Left forelimb (tissue), 1 donor: ENCODE data around the gene COX6A2.
"Not testable (repeated sequence)": the region's sequence is repeated elsewhere in the genome, so short reads cannot be mapped to it uniquely, and the experiment has no call there.

Experiments used
- DNase-seq: peaks from one replicate; pipeline ENCODE4 v3.0.0-alpha.2; 2018; ENCODE audit warnings: low spot score

Gene COX6A2

DNA sequence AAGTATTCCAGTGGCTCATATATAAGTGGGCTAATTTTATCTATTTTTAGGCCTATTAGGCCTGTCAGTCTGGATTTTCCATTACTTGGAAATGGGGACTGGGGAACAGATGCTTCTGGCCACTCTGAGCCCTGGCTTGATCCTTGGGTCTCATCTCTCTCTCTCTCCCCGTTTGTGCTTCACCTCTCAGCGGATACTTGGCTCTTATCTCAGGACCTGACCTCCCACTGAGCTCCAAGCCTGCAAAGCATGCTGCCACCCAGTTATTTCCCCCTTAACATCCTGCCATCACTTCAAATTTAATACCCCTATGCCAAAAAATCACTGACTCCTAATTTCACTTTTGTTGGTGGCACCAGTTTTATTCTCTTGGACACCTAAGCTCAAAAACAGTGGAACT lies 10.3 kb upstream of the COX6A2 start:
- peak; percentile 5 for DNase-seq

DNA sequence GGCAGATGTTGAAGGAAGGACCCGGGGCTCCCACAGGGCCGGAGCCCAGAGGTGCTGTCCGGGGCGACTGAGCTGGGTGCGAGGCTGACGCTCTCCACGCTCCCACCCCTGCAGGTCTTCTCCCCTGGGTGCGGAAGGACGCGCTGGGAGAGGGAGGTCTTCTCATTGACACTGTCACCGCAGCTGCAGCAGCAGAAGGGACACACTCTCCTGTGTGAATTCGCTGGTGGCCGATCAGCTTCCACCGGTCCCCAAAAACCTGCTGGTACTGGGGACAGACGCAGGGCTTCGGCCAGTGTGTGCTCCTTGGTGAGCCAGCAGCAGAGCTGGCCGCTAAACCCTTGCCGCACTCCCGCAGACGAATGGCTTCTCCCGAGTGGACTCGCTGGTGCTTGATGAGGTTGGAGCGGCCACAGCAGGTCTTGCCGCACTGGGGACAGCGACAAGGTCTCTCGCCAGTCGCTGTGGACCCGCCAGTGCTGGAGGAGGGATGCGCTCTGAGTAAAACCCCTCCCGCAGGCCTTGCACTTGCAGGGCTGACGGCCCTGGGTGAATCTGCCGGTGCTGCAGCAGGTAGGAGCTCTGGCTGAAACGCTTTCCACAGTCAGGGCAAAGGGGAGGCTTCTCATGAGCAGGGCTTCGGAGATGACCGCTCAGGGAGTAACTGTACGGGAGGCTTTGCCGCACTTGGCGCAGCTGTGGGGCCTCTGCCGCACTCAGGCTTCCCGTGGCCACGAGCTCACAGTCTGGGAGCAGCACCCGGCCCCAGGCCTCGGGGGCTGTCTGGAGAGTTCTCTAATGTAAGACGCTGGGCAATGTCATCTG lies 8.3 kb upstream of the COX6A2 start:
- DNase-seq = peak; percentile 58

DNA sequence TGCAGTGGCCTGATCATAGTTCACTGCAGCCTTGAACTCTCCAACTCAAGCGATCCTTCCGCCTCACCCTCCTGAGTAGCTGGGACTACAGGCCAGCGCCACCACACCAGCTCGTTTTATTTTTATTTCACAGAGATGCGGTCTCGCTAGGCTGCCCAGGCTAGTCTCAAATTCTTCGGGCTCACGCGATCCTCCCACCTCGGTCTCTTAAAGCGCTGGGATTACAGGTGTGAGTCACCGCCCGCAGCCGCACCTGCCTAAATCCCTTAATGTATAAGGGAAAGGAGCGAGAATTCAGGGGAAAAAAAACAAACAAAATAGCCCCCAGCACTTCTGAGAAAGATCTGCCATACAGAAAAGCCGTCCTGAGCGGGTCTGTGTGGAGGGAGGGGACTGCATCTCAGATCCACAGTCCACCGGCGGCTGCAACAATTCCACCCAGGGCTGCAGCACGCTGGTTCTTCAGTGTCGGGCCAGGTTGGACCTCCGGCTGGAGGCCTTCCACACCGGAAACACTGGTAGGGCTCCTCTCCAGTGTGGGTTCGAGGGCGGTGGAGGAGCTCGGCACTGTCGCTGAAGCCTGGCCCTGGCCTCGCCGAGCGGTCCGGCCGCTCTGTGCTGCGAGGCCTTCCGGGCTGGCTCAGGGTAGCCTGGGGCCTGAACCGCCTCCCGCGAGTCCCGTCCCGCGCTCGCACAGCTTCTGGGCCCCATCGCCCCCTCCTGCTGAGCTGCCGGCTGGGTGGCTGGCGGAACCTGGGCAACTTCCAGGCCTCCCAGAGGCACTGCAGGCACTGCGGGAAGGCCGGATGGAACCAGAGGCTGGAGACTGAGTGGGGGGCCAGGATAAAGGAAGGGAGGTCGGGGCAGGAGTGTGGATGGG lies 7.4 kb upstream of the COX6A2 start:
- DNase-seq = peak; percentile 47

DNA sequence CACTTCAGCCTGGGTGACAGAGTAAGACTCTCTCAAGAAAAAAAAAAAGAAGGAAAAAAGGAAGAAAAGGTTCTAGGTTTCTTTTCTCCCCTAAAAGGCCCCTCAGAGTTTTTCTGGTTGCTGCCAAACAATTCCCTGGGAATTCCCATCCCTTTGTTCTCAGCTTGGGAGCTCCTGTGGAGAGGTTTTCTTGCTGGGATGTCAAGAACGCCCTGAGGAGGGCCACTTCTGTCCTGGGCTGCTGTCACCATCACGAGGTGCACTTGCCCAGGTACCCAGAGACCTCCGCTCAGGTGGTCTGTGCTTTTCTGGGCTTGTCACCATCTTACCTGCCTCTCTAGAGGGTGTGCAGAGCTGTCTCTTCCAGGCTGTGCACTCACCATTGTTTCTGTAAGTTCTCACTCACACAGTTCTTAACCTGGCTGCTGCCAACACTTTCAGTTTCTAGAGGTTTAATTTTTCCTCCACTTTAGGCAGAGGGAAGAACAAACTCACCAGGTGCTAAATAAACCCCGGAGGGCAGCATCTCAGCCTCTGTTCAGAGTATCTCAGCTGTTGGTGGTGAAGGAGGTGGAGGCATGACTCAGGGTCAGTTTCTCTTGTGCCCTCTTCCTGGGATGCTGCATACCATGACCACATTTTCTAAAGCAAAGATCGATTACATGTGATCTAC lies 2.4 kb upstream of the COX6A2 start:
- DNase-seq = peak; percentile 37

DNA sequence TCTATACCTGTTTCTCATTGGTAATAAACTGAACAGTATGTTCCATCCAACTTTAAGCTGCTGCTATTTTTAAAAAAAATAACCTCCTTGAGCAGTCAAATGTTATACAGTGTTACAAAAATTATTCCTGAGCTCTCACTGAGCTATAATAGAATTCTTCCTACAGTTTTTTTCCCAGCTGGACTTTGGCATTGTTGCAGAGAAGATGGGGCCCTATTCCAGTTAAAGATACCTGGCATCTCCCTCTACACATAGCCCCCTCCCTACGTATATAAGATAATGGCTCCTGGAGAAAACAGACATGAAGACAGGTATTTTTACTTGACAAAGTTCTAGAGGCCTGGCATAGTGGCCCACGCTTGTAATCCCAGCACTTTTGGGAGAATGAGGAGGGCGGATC lies 1.6 kb upstream of the COX6A2 start:
- no peak for DNase-seq

DNA sequence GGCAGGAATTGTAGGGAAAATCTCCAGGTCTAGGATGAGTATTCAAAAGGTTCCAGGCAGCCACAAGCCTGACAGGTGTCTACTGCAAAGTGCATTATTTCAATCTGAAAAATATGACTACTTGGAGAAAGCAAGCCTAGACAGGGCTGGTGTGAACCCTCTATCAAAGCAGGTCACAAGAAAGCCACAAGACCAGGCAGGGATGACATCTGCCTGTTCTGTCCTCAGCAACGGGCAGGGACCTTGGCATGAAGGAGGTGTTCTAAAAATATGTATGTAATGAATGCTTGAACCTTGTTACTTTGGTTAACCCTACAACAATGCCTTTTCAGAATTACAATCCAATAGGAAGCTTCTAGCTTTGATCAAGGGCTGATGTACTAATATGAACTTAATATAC lies 1.2 kb upstream of the COX6A2 start:
- peak; percentile 15 for DNase-seq

DNA sequence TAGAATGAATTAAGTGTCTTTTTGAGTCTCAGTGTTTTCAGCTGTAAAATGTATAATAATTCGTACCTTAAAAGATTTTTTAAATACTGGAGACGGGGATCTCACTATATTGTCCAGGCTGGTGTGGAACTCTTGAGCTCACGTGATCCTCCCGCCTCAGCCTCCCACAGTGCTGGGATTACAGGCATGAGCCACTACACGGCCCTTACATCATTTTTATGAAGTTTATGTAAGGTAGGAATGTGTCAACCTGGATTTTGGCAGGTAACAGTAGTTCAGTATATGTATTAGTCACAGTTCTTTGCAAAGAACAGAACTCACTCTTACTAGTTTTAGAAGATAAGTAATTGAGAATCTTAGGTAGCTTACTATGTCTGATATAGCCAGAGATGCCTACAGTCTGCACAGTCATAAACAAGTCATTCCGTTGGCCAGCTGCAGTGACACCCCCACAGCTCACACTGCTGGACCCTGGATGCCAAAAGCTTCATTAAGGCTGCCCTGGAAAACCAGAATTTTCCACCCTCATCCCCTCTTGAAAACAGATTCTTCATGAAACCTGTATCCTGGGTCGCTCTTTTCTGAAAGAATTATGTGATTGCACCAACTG lies 583 bp upstream of the COX6A2 start:
- DNase-seq = peak; percentile 11

DNA sequence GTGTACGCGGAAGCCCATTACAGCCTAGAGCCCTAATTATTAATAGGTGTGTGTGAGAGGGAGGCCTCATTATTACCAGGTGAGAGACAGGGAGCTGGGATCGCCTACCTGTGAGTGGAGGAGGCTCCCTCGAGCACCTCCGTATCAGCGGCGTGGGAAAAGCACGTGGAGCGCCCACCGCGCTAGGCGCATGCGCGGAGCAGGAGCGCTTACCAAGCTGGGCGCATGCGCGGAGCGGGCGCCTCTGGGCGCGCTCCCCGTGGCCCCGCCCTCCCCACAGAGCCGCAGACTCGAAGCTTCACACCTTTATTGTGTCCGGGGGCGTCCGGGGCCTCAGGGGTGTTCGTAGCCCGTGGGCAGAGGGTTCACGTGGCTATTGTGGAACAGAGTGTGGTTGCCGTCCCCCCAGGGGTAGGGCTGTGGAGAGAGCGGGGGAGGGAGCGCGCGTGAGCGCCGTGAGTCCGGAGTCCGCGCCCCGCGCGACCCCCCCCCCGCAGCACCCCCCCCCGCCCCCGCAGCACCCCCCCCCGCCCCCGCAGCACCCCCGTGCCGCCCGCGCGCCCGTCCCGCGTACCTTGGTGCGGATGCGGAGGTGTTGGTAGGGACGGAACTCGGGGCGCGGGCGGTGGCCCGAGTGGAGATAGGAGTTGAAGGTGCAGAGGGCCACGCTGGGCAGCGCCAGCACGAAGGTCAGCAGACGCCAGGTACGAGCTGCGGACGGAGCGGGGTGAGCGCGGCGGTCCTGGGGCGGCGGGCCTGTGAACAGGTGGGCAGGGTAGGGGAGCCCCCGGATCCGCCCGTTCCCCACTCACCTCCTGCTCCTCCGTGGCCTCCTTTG lies 500 bp downstream of the COX6A2 start:
- peak; percentile 77 for DNase-seq

DNA sequence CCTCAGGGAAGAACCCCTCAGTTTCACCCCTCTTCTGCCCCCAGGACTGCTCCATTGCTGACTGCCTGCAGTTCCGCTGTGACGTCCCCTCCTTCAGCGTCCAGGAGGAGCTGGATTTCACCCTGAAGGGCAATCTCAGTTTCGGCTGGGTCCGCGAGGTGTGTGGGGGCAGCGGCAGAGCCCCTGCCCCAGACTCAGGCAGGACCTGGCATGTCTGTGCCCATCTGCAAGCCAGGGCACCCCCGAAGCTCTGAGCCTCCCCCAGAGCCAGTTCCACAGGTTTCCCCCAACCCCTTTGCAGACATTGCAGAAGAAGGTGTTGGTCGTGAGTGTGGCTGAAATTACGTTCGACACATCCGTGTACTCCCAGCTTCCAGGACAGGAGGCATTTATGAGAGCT lies 4.4 kb downstream of the COX6A2 start:
- DNase-seq = no peak

DNA sequence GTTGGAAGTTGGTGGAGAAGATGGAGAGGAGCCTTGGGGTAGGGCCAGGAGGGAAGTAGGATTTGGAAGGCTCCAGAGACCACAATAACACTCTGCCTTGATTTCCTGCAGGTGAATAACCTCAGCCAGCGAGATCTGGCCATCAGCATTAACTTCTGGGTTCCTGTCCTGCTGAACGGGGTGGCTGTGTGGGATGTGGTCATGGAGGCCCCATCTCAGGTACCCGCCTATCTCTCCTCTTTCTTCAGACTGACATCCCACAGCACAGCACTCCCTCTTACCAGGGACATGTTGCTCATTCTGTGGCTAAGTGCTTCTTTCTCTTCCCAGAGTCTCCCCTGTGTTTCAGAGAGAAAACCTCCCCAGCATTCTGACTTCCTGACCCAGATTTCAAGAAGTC lies 4.9 kb downstream of the COX6A2 start:
- DNase-seq = no peak

DNA sequence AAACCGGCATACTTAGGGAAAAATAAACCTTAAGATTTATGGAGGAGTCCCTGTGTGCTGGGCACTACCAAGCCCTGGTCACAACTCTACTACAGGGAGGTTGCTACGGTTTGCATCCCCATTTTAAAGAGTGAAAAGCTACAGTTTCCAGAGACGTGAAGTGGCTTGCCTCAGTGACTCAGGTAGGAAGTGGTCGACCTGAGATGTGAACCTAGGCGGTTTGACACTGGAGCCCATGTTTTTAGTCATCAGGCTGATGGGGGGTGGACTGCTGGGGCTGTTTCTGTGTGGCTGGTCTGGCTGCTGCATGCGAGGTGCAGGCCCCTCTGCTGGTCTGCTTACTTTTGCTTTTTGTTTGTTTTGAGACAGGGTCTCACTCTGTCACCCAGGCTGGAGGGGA lies 6.6 kb downstream of the COX6A2 start:
- no peak for DNase-seq

DNA sequence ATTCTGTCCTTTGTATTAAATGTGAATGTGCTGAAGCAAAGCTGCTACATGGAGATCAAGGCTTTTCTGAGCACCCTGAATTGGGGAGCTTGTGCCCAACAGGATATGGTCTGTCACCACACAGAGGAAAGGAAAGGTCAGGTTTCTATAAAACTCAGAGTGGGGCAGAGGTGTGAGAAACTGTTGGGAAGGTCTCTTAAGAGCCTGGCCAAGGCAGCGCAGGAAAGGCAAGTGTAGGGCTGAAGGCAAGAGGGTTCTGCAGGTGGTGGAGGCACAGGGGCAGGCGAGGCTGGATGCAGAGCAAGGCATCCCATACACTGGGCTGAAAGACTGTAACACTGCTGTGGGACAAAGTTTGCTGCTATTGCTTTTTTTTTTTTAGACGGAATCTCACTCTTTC lies 8.1 kb downstream of the COX6A2 start:
- DNase-seq = no peak

DNA sequence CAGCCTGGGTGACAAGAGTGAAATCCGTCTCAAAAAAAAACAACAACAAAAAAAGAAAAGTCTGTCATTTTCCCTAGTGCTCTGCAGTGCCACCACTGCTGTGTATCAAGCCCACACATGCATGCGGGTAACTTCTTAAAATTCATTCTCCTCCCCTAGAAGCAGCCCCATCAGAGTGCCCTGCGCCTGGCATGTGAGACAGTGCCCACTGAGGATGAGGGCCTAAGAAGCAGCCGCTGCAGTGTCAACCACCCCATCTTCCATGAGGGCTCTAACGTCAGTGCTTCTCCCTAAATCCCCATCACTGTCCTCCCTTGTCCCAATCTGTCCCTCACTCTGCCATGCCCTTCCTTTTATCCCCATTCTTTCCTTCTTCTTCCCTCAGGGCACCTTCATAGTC lies 10.2 kb downstream of the COX6A2 start:
- no peak for DNase-seq

DNA sequence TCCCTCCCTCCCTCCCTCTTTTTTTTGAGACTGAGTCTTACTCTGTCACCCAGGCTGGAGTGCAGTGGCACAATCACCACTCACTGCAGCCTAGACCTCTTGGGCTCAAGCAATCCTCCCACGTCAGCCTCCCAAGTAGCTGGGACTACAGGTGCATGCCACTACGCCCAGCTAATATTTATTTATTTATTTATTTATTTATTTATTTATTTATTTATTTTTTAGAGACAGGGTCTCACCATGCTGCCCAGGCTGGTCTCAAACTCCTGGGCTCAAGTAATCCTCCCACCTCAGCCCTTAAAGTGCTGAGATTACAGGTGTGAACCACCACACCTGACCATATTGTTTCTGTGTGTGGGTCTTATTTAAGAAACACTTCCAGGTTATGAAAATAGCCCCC lies 11.1 kb downstream of the COX6A2 start:
- DNase-seq = not testable (repeated sequence)

DNA sequence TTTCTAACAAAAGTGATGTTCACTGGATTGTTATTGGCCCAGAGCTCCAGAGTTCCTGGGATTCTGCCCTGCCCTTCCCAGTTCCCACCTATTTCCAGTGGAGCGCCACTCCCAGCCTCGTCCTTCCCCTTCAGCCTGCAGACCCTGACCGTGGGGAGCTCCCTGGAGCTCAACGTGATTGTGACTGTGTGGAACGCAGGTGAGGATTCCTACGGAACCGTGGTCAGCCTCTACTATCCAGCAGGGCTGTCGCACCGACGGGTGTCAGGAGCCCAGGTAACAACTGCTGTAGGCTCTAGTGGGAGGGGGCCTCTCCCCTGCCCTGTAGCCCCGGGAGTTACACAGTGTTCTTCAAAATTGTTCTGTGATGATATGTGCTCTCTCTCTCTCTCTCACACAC lies 11.8 kb downstream of the COX6A2 start:
- no peak for DNase-seq

DNA sequence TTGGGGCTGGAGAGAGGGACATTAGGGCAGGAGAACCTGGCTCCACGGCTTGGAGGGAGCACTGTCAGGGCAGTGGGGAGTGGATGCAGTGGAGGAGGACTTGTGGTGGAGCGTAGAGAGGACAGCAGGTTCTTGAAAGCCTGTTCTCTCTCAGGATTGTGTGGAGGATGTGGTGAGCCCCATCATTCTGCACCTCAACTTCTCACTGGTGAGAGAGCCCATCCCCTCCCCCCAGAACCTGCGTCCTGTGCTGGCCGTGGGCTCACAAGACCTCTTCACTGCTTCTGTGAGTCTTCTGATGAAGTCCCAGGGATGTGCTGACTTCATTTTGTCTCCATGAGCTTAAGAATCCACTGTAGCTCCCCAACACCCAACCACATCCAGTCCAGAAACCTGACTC lies 13.5 kb downstream of the COX6A2 start:
- no peak for DNase-seq

DNA sequence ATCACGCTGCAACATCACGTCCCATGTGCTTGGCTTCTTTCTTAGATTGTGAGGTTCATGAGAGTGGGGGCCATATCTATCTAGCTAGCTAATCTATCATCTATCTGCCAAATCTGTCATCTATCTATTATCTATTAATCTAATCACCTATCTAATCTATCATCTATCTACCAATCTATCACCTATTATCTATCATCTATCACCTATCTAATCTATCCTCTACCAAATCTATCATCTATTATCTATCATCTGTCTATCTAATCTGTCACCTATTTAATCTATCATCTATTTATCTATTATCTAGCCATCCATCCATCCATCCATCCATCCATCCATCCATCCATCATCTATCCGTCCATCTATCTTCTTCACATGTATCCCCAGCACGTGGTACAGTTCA lies 14.2 kb downstream of the COX6A2 start:
- no peak for DNase-seq

DNA sequence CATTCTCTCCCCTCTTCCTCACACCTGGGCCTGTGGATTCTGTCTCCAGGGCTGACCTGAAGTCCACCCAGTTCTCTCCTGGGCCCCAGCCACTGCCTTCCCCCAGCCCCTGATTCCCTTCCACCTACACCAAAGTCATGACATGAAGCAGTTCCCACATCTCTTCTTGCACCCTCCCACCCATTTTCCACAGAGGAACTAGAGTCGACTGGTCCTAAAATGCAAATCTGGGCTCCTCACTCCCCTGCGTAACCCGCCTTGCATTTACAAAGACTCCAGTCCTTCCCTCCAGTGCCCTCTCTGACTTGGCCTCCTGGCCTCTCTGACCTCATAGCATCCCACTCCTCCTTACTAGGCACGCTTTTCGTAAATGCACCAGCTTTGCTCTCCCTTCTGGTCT lies 14.8 kb downstream of the COX6A2 start:
- no peak for DNase-seq

DNA sequence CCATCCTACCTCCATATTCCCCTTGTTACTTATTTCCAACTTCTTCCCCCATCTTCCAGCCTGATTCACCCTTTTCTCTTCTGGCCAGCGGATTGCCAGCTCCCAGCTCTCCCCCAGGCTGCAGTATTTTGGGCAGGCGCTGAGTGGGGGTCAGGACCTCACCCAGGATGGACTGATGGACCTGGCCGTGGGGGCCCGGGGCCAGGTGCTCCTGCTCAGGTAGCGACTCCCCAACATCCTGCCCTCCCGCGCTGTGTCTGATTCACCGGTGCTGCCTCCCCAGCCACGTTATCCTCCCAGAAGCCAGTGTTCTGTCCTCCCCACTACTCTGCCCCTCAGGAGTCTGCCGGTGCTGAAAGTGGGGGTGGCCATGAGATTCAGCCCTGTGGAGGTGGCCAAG lies 15.4 kb downstream of the COX6A2 start:
- DNase-seq = no peak

DNA sequence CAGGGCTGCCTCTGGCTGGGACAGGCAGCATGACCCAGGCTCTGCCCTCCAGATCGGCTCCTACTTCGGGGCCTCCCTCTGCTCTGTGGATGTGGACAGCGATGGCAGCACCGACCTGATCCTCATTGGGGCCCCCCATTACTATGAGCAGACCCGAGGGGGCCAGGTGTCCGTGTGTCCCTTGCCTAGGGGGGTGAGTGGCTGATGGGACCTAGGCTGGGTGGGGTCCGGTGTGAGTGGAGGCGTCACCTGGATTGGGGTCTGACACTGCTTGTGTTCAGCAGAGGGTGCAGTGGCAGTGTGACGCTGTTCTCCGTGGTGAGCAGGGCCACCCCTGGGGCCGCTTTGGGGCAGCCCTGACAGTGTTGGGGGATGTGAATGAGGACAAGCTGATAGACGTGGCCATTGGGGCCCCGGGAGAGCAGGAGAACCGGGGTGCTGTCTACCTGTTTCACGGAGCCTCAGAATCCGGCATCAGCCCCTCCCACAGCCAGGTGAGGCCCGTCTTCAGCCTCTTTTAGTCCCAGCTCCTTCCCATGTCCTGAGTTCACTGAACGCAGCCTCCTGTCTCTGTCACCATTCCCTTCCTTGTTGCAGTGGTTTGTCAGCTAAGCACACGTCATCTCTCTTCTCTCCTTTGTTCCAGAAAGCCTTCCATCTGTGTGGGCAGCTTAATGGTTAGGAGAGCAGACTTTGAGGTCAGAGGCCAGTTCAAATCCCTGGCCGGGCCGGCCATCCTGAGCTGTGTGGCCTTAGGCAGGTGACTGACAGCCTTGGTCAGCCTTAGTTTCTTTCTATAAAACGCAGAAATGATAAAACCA lies 16.9 kb downstream of the COX6A2 start:
- no peak for DNase-seq

DNA sequence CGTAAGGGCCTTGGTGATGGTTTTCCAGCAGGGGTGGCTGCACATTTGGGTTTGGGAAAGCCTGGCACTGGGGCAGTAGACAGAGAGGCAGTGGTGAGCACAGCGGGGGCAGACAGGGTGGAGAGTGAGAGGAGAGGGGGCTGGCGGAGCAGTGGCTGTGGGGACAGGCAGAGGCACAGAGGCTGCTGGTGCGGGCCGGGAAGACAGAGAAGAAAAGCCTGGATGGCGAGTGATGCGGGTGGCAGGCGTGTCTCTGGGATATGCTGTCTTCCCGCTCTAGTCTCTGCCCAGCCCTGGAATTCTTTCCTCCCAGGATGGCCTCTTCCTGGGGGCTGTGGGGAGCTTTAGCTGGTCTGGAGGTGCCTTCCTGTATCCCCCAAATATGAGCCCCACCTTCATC lies 18.1 kb downstream of the COX6A2 start:
- DNase-seq = peak; percentile 17
